Cardiac muscle cell (in vitro differentiated cells and primary cell): ENCODE measurements around the gene SERPINI1. TPM values are rescaled to one million over a fixed set of nuclear protein-coding genes. Genes with fewer than 3 reads are reported as not detected.

Source experiments
- DNase-seq, 2 donors: peaks; one replicate each; pipeline versions ENCODE4 v3.0.0 to v3.0.0-alpha.2; 2010 to 2017; ENCODE audit warnings: low read depth in 1 of 2, low spot score in 1 of 2
- H3K27ac ChIP-seq: fragments of 200-600 bp; sonication (generic); 2 replicates; pipeline ENCODE4 v1.5.1; 2016
- H3K27me3 ChIP-seq: fragments of 200-600 bp; sonication (generic); 2 replicates; pipeline ENCODE4 v1.6.0; 2016; ENCODE audit warnings: control low read depth
- H3K36me3 ChIP-seq: fragments of 200-600 bp; sonication (generic); 2 replicates; pipeline ENCODE4 v1.5.1; 2016; ENCODE audit warnings: control low read depth
- H3K4me1 ChIP-seq: fragments of 200-600 bp; sonication (generic); 2 replicates; pipeline ENCODE4 v1.8.1; 2017; ENCODE audit warnings: low read depth, mild to moderate bottlenecking, mixed run types
- H3K4me3 ChIP-seq: fragments of 200-600 bp; sonication (generic); 2 replicates; pipeline ENCODE4 v1.5.1; 2016; ENCODE audit warnings: mild to moderate bottlenecking
- H3K9me3 ChIP-seq: fragments of 200-600 bp; sonication (generic); 2 replicates; pipeline ENCODE4 v1.5.1; 2017; ENCODE audit warnings: low read depth, mild to moderate bottlenecking, control low read depth
- polyA plus RNA-seq: library from polyadenylated mRNA; unstranded; fragments of >200 nt; fragmentation: Nextera tagmentation; extraction: Ambion mirVana; gene quantifications from 2 replicates; pipeline ENCODE4 v1.2.1, GENCODE V29; 2016
- total RNA-seq: library from RNA; depleted of rRNA; stranded (reverse); fragments of >200 nt; gene quantifications from 2 replicates; pipeline ENCODE4 v1.2.3, GENCODE V29; 2016
- TF ChIP-seq, protein P1 (sequence below): IDR thresholded peaks from 2 replicates; pipeline ENCODE4 v1.5.1; 2012; ENCODE audit warnings: low read depth, mild to moderate bottlenecking, low read length

The SERPINI1 gene
- total and polyA plus RNA-seq, 2 experiments from 2014 or later = 23.9 to 117 TPM

DNA sequence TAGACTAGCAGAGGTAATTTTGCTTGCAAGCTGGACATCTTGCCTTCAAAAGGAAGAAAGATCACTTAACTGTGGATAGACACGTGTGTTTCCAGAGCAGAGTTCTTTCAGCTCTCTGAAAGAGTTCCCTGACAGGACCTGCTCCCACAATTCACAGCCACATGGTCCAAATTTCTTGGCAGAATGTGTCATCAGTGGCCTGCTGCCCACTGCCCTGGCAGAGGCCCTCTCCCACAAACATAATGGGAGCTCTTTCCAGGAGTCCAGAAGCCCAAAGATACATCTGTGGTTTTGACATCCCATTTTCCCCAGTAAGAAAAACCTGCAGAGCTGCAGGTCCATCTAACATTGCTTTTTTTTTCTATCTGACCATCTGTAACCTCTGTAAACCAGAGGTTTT, 48.3 kb downstream of the SERPINI1 start:
- DNase-seq = no peak
- H3K27me3 ChIP-seq = no peaks in the 10 kb centered on the region
- no peak overlapping the region for H3K4me3 ChIP-seq
- no peaks in the 10 kb centered on the region for H3K9me3 ChIP-seq
- H3K27ac ChIP-seq = no peak overlapping the region
- H3K4me1 ChIP-seq = no peaks in the 10 kb centered on the region
- no peaks in the 10 kb centered on the region for H3K36me3 ChIP-seq
- TF ChIP-seq, protein P1, sequence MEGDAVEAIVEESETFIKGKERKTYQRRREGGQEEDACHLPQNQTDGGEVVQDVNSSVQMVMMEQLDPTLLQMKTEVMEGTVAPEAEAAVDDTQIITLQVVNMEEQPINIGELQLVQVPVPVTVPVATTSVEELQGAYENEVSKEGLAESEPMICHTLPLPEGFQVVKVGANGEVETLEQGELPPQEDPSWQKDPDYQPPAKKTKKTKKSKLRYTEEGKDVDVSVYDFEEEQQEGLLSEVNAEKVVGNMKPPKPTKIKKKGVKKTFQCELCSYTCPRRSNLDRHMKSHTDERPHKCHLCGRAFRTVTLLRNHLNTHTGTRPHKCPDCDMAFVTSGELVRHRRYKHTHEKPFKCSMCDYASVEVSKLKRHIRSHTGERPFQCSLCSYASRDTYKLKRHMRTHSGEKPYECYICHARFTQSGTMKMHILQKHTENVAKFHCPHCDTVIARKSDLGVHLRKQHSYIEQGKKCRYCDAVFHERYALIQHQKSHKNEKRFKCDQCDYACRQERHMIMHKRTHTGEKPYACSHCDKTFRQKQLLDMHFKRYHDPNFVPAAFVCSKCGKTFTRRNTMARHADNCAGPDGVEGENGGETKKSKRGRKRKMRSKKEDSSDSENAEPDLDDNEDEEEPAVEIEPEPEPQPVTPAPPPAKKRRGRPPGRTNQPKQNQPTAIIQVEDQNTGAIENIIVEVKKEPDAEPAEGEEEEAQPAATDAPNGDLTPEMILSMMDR = no peak

DNA sequence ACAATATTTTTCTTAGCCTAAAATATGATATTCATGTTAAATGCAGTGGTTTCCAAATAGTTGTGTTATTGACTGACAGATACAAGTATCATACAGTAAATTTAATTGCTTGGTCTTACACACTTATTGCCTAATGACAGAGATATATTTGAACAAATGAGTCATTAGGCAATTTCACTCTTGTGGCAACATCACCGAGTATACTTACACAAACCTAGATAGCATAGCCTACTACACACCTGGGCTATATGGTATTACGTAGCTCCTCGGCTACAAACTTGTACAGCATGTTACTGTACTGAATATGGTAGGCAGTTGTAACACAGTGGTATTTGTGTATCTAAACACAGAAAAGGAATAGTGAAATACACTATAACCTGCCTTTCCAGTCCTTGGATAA, 50.3 kb downstream of the SERPINI1 start:
- Histone ChIP-seq H3K27me3 (no peaks in the 10 kb centered on the region), H3K36me3 (no peaks in the 10 kb centered on the region), H3K4me1 (no peaks in the 10 kb centered on the region), H3K9me3 (no peaks in the 10 kb centered on the region), H3K4me3 (no peak overlapping the region), H3K27ac (no peak overlapping the region)
- TF ChIP-seq, protein P1 = no peak
- no peak for DNase-seq

DNA sequence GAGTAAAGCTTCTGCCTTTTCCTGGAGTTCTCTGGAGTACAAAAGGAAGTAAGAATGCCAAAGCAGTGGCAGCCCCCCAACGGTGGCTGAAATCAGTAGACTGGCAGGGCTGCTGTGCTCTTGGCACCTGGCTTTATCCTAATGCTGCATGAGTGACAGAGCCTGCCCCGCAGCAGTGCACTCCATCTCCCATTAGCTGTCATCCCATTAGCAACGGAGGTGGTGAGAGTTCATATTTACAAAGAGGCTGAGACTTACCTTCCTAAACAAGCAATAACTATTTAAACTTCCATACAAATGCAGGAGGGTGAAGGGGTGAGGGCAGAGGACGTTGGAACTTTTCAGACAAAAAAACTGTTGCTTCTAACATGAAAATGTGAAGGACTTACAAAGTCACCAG, 51.9 kb downstream of the SERPINI1 start:
- Histone ChIP-seq H3K36me3 (no peaks in the 10 kb centered on the region), H3K4me1 (no peaks in the 10 kb centered on the region), H3K27ac (no peak overlapping the region), H3K9me3 (no peaks in the 10 kb centered on the region), H3K4me3 (no peak overlapping the region), H3K27me3 (no peaks in the 10 kb centered on the region)
- no peak for DNase-seq
- TF ChIP-seq, protein P1 = no peak

DNA sequence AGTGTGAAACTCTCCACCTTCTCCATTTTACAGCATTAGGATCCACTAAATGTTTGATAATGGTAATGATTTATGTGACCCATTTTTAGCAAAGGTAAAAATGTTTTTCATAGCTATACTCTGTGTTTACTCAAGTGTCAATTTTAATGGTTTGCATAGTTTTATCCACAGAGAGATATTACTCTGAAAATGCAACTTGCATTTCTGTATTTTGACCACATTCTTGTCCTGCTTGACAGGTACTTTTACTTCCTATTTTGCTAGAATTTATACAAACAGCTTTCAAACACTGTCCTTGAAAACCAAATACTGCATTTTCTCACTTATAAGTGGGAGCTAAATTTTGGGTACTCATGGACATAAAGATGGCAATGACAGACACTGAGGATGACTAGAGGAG, 62.9 kb downstream of the SERPINI1 start:
- no peak overlapping the region for H3K4me3 ChIP-seq
- TF ChIP-seq, protein P1 = no peak
- no peaks in the 10 kb centered on the region for H3K27me3 ChIP-seq
- H3K27ac ChIP-seq = no peak overlapping the region
- H3K9me3 ChIP-seq = no peaks in the 10 kb centered on the region
- H3K36me3 ChIP-seq = no peaks in the 10 kb centered on the region
- no peaks in the 10 kb centered on the region for H3K4me1 ChIP-seq
- no peak for DNase-seq

DNA sequence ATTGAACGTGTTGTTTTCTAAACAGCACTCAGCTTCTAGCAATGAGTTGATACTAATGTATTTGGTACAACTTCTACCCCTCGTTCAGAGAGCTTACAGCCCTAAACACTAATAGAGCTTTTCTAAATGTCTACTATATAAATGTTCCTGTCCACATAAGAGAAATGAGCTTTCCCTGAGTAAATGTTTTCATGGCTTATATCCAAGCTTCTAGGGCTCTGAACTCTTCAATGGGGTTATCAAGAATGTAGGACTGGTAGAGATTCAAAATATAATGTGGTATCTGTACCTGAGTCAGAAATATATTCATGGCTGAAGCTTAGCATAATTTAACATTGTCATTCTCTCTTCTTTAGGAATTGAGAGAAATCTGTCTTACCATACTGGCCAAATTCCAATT, 73.4 kb downstream of the SERPINI1 start:
- Histone ChIP-seq H3K27ac (no peak overlapping the region), H3K9me3 (no peaks in the 10 kb centered on the region), H3K4me1 (no peaks in the 10 kb centered on the region), H3K27me3 (no peaks in the 10 kb centered on the region), H3K4me3 (no peak overlapping the region), H3K36me3 (no peaks in the 10 kb centered on the region)
- DNase-seq = no peak
- TF ChIP-seq, protein P1 = no peak

DNA sequence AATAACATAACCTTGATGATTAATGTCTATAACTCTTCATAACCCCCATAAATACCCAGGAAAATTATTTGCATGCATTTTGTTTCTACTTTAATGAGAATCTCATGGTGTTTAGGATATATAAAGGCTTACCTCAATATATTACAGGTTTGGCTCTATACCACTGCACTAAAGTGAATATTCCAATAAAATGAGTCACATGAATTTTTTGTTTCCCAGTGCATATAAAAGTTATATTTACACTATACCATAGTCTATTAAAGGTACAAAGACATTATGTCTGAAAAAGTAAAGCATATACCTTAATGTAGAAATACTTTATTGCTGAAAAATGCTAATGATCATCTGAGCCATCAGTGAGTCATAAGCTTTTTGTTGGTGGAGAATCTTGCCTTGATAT, 74.7 kb downstream of the SERPINI1 start:
- DNase-seq = no peak
- TF ChIP-seq, protein P1 = no peak
- H3K27ac ChIP-seq = no peak overlapping the region
- H3K9me3 ChIP-seq = no peaks in the 10 kb centered on the region
- H3K36me3 ChIP-seq = no peaks in the 10 kb centered on the region
- H3K4me3 ChIP-seq = no peak overlapping the region
- H3K27me3 ChIP-seq = no peaks in the 10 kb centered on the region
- H3K4me1 ChIP-seq = no peaks in the 10 kb centered on the region
